Pancreas (tissue), 10 donors: ENCODE data around the gene ZNF273. TPM values are rescaled to one million over a fixed set of nuclear protein-coding genes. Genes with fewer than 3 reads are reported as not detected.

ENCODE experiments used
- ATAC-seq, 4 donors: fragments of 200-7000 bp; cut with Tn5 transposase; one replicate each; pipeline versions ENCODE4 v1.8.0 to v1.9.1; 2020; ENCODE audit warnings: mild to moderate bottlenecking in 4 of 4, moderate library complexity in 4 of 4
- DNase-seq, 6 donors: peaks; one replicate each; pipeline ENCODE4 v3.0.0-alpha.2; 2020
- FAIRE-seq: peaks from 2 replicates; lab custom pipeline; 2012; peaks lifted over from hg19 to GRCh38; lab: Jason Lieb, UNC
- H3K27ac ChIP-seq, 4 donors: fragments of 200-600 bp; sonication (generic); 1 replicate in 3 of 4; 2 replicates in 1 of 4; pipeline versions ENCODE4 v1.5.0 to v1.8.0; 2020
- H3K27me3 ChIP-seq, 4 donors: fragments of 200-600 bp; one replicate each; pipeline ENCODE4 v1.8.0; 2021
- H3K36me3 ChIP-seq, 3 donors: fragments of 200-600 bp; sonication (generic) in 1 of 3; one replicate each; pipeline versions ENCODE4 v1.5.0 to v1.8.0; 2020 to 2021
- H3K4me1 ChIP-seq, 3 donors: fragments of 200-600 bp; one replicate each; pipeline ENCODE4 v1.8.0; 2021
- H3K4me3 ChIP-seq, 4 donors: fragments of 200-600 bp; sonication (generic) in 2 of 4; one replicate each; pipeline versions ENCODE4 v1.5.0 to v1.8.0; 2020 to 2021
- H3K9me3 ChIP-seq, 4 donors: fragments of 200-600 bp; one replicate each; pipeline ENCODE4 v1.8.0; 2021
- WGBS, 2 donors: extraction: QIAGEN DNeasy Blood & Tissue Kit; methylation state at CpG; one replicate each; pipeline ENCODE4 v1.1.7; 2013; 5-methylcytosine and 5-hydroxymethylcytosine counted together
- intact Hi-C, 3 donors: fragments of 100-400 bp; cut with DNase I; formaldehyde crosslinking; loops; one replicate each; pipeline versions ENCODE4 v1.11.1 to v1.14.2; 2022
- polyA plus RNA-seq, 2 donors: library from polyadenylated mRNA; stranded (reverse); fragments of 200-250 nt; gene quantifications; one replicate each; pipeline ENCODE4 v1.2.3, GENCODE V29; 2013
- total RNA-seq, 6 donors: library from RNA; stranded (reverse); fragmentation: NEBNext Ultra II Directional in 4 of 6; extraction: Animal tissue kit (Norgen Biotek cat#: 25700) in 4 of 6; gene quantifications; one replicate each; pipeline versions ENCODE4 v1.2.1 to v1.2.4, GENCODE V29; 2021 to 2023
- TF ChIP-seq, protein P1 (sequence below), 4 donors: fragments of 200-600 bp; sonication (generic) in 3 of 4; IDR thresholded peaks; one replicate each; pipeline versions ENCODE4 v1.5.0 to v1.8.0; 2021; ENCODE audit warnings: antibody characterized with exemption in 4 of 4
- donor health status: healthy with polysubstance abuse.
- donor health status: DM: no; HTN: no; CAD: no; lungs with moderate emphysema.
- donor health status: DM: no; HTN: no; CAD: no.
- donor health status: control.
- donor health status: control.
- donor health status: Bipolar disorder and iron deficiency.
- donor health status: DM: yes; HTN: yes; CAD: no.
- donor health status: DM: no; HTN: no; CAD: no.
- donor health status: DM: no; HTN: no; CAD: no.
- donor health status: DM: yes; HTN: yes; CAD: no.

Gene ZNF273
- total and polyA plus RNA-seq, 8 donors, result 1.7 to 8.0 (median 3.6) TPM

GRCh38 chr7:64876792-64877713, 26.0 kb upstream of the ZNF273 start:
- H3K36me3 ChIP-seq, result no peaks in the 10 kb centered on the region
- H3K27me3 ChIP-seq, result no peaks in the 10 kb centered on the region
- no peaks in the 10 kb centered on the region for H3K4me1 ChIP-seq
- WGBS, 2 donors, result 15 to 20% methylated on average over 39 of the region's 39 CpGs
- ATAC-seq (peak; percentile 75 to 86 (median 82)), DNase-seq (peak in 5 of 6 donors; percentile 39 to 86 (median 63)), FAIRE-seq (no peak)
- H3K27ac ChIP-seq, result no peak overlapping the region
- intact Hi-C loops, result no loop called here
- TF ChIP-seq, protein P1, sequence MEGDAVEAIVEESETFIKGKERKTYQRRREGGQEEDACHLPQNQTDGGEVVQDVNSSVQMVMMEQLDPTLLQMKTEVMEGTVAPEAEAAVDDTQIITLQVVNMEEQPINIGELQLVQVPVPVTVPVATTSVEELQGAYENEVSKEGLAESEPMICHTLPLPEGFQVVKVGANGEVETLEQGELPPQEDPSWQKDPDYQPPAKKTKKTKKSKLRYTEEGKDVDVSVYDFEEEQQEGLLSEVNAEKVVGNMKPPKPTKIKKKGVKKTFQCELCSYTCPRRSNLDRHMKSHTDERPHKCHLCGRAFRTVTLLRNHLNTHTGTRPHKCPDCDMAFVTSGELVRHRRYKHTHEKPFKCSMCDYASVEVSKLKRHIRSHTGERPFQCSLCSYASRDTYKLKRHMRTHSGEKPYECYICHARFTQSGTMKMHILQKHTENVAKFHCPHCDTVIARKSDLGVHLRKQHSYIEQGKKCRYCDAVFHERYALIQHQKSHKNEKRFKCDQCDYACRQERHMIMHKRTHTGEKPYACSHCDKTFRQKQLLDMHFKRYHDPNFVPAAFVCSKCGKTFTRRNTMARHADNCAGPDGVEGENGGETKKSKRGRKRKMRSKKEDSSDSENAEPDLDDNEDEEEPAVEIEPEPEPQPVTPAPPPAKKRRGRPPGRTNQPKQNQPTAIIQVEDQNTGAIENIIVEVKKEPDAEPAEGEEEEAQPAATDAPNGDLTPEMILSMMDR (IDR thresholded peaks at IDR 0.05), result no peak
- no peaks in the 10 kb centered on the region for H3K9me3 ChIP-seq
- H3K4me3 ChIP-seq, result peak overlapping the region in 1 of 4 donors; percentile 33

DNA sequence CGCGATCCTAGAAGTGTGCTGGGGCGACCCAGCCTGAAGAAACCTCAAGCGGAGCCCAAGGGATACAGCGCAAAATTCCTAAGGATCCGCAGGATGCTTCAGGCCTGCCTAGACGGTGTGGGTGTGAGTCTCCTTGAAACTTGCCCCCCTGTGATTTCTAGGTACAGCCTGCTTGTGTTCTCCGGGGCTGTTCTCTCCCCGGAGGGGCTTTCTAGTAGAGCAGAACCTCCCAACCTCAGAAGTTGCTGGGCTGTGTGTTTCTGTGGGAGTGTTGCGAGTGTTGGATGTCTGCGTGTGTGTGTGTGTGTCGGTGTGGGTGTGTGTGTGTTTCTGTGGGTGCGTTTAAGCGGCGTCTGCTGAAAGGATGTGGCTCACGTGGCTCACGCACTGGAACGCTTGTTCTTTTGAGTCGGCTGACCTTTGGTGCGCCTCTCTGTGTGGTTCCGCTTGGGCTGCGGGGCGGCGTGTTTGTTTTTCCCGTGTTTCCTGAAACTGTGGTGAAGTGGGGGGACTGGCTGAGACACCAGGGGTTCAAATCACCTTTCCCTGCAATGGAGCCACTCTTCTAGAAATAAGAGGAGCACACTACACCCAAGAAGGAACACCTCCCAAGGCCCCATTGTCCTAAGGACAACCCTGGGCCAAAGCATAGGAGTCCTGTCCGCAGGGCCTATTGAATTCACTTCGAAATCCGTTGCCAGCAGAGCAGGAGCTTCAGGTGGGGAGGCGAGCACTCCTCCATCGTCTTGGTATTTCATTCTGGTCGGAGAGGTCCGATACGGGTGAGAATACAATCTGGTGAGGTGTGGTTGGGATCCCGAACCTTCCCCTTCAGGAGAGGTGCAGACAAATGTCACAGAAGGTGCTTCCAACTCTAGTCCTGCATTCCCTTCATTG, 25.1 kb upstream of the ZNF273 start:
- DNase-seq, result no peak
- FAIRE-seq, result no peak
- TF ChIP-seq, protein P1 (IDR thresholded peaks at IDR 0.05), result no peak
- Histone ChIP-seq H3K9me3 (no peaks in the 10 kb centered on the region), H3K4me1 (no peaks in the 10 kb centered on the region), H3K27ac (no peak overlapping the region), H3K27me3 (no peaks in the 10 kb centered on the region), H3K36me3 (no peaks in the 10 kb centered on the region), H3K4me3 (peak overlapping the region in 1 of 4 donors; percentile 33)
- intact Hi-C loops, result no loop called here
- ATAC-seq, result no peak
- WGBS, 2 donors, result 66 to 70% methylated on average over 34 of the region's 34 CpGs

GRCh38 chr7:64878684-64879083, 24.4 kb upstream of the ZNF273 start:
- intact Hi-C loops, result no loop called here
- 75 to 77% methylated on average over 5 of the region's 5 CpGs for WGBS, 2 donors
- no peak for ATAC-seq

DNA sequence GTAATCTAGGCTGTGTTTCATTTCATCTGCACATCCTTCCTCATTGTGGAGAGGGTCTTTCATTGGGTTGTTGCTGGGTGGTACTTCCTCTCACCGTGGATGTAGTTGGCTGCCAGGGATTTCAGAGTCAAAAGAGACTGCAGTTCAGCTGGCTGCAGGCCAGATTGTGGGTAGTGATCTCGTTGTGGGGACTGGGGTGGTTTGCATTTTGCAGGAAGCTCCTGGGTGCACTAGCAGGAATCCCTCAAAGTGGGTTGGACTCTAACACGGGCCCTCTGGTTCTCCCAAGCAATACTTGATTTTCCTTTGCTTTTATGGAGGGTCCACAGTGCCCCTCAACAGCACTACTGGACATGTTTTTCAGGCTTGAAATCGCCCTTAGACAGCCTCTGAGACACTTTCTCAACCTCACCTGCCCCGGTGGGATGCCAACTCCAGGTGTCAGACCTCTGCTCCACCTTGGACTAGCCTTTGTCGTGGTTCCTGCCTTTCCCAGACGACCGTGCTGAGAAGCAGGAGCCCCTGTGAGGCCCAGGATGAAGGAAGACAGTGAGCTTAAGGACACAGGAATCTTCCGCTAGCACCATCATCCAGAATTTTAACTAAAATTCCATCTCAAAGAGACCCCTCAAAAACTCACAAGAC, 23.9 kb upstream of the ZNF273 start:
- Histone ChIP-seq H3K27me3 (no peaks in the 10 kb centered on the region), H3K36me3 (no peaks in the 10 kb centered on the region), H3K4me1 (no peaks in the 10 kb centered on the region), H3K9me3 (no peaks in the 10 kb centered on the region), H3K4me3 (no peak overlapping the region), H3K27ac (no peak overlapping the region)
- no peak for FAIRE-seq
- WGBS, 2 donors, result 66 to 71% methylated on average over 9 of the region's 9 CpGs
- intact Hi-C loops, result no loop called here
- ATAC-seq, result no peak
- DNase-seq, result peak in 1 of 6 donors; percentile 13
- TF ChIP-seq, protein P1 (IDR thresholded peaks at IDR 0.05), result no peak

More at GRCh38 chr7:64878684-64879083, 24.4 kb upstream of the ZNF273 start:
- DNase-seq (no peak), FAIRE-seq (no peak)
- Histone ChIP-seq H3K4me1 (no peaks in the 10 kb centered on the region), H3K4me3 (no peak overlapping the region), H3K9me3 (no peaks in the 10 kb centered on the region), H3K36me3 (no peaks in the 10 kb centered on the region), H3K27ac (no peak overlapping the region), H3K27me3 (no peaks in the 10 kb centered on the region)
- TF ChIP-seq, protein P1 (IDR thresholded peaks at IDR 0.05), result no peak
